HG03196 (cell line): Measurements from ENCODE around the gene FOXO6.

Experiments used
- ATAC-seq: cut with Tn5 transposase; IDR thresholded peaks from one replicate; pipeline ENCODE4 v1.9.1; 2021; ENCODE audit not compliant: unreplicated experiment

The FOXO6 gene

DNA sequence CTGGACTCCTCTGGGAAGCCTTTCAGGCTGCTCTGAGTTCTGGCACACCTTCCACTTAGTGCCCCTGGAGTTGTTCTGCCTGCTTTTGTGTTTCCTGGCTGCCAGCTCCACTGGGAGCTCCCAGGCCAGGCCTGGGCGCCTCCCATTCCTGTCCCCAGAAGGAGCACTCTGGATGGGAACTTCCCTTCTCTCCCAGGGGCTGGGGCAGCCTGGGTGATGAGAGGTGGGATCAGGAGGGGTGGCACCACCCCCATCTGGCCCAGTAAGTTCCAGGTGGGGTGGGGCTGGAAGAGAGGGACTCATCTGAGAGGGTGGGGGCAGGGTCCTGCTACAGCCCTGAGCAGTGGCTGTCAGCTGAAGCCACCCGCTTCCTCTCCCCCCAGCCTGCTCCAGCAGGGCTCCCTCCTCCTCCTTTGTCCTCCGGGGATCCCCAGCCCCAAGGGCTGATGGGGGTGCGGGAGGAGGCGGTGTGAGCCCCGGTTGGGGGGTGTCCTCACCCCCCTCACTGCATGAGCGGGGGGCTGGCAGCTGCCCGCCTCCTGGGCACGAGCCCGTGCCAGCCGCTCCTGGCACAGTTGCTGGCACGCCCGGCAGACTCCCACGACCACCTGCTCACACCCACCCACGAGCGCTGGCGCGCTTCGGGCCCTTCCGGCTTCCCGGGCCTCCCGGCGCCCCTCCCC is 4.7 kb downstream of the FOXO6 start:
- no peak for ATAC-seq

DNA sequence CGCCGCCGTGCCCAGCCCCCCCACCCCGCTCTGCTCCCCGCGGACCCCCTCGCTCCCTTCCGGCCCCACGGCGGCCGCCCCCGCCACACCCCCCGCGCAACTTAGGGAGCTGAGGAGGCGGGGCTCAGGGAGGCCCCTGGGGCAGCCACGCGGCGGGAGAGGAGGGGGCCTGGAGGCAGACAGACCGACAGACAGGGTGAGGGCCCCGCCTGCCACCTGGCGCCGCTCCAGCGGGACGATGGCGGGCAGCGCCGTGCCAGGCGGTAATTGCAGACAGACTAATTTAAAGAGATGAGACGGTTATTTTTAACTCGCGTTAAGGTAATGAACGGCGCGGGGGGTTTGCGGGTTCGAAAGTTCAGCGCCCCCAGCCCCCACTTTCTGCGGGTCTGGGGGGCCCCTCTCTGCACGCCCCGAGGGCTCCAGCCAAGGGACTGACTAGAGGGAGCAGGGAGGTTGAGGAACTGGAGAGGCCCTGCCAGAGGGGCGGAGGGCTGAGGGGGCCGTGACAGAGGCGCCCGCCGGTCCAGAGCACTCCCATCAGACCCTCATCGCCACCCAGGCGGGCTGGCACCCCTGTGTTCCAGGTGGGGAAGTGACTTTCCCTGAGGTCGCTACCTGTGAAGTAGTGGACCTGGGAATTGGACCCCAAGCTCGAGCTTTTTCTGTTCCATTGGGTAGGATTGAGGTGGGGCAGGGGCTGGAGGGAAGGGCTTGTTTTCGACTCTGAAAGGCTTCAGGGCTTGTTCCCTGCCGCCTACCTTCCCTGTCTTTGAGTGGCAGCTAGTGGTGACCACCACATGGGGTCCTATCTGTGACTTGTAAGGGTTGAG is 5.4 kb downstream of the FOXO6 start:
- no peak for ATAC-seq

DNA sequence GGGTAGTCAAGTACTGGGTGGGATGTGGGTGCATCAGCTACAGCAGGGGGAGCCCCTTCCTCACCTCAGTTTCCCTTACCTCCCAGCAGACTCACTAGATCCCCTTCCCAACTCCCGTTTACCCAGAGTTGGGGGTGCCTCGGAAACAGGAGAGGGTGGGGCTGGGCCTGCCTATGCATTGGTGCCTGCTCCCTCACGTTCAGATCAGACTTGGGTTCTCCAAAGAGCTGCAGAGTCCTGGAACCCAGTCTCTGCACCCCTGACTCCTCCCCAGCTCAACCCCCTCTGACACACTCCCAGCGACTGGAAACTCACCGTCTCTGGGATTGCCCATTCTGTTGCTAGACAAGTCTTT is 6.0 kb downstream of the FOXO6 start:
- ATAC-seq: no peak

DNA sequence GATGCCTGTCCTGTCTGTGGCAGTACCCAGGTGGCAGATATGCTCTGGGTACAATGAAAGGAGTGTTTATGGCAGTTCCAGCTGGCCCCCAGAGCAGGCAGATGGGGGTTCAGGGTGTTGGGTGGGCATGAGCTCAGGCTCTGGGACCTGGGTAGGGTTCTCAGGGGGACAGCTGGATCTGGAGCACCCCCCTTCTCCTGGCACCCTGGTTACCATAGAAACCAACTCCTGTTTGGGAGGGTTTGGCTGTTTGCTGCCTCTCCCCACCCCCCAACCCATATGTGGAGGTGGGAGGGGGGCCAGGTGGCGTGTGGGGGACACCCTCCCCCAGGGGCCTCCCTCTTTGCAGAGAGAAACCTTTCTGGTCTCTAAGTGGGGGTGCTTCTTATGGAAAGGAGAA is 7.1 kb downstream of the FOXO6 start:
- ATAC-seq: no peak

DNA sequence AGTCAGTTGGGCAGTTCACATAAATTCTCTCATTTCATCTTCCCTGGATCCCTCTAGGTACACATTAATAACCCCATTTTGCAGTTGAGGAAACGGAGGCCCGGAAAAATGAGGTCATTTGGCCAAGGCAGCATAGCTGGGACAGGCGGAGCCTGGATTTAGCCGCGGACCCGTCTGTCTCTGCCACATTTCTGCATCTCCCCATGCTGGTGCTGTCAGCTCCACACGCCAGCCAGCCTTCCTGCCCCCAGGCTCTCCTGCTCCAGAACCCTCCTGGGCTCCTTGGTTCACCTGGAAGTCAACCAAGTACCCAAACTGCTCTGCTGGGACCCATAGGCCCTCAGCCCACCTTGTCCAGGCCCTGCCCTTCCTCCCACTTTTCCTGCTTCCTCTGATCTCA is 7.6 kb downstream of the FOXO6 start:
- ATAC-seq: no peak

DNA sequence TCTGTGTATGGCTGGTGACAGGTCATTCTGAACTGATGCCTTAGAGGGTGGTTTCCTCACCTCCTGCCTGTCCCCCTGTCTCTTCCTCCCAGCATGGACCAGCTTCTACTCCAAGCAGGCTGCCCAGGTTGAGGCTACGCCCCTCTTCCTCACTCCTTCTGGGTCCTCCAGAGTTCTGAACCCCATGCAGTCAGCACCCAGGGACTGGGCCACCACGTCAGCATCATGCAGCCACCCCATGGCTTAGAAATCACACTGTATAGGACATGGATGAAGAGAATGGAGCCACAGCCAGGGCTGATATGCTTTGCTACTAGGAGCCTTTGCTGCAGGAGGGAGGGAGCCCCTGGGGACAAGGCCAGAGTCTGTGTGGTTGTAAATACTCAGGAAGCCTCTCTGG is 8.3 kb downstream of the FOXO6 start:
- no peak for ATAC-seq

DNA sequence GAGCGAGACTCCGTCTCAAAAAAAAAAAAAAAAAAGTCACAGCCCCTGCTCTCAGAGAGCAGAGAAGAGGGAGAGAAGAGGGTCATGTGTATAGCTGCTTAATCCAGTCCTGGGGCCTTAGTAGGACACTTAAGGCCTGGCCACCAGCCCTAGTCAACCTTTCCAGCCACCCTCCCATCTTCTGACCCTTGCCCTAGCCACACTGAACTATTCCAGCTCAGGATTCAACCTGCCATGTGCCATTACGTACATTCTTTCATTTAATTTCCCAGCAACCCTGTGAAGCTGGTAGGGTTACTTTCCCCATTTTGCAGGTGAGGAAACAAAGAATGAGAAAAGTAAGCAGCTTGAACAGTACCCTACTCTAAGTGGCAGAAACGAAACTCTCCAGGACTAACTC is 9.0 kb downstream of the FOXO6 start:
- ATAC-seq: no peak

DNA sequence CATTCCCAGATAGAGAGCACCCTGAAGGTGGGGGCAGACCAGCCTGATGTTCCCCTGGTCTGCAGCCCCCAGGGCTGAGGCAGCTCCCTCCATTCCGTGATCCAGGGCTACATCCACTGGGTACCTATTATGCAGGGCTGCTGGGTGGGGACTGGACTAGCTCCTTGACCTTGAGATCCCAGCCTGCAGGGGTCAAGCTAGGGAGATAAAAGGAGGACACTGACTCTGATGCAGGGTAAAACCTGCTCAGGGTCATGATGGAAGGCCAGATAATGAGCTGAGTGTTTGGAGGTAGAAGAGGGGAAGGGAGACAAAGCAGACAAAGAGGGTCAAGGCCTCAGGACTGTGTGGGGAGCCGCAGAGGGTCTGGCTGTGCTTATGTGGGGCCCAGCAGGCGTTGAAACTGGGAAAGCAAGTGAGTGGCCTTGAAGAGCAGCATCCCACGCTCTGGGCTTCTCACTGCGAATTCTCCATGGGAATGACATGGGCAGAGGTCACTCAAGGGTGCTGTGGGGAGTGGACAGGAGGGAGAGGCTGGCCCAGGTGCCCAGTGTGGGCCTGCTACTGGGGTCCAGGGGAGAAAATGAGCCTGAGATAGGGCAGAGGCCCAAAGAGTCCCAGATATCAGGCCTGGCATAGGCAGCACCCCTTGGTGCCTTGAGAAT is 9.7 kb downstream of the FOXO6 start:
- no peak for ATAC-seq

DNA sequence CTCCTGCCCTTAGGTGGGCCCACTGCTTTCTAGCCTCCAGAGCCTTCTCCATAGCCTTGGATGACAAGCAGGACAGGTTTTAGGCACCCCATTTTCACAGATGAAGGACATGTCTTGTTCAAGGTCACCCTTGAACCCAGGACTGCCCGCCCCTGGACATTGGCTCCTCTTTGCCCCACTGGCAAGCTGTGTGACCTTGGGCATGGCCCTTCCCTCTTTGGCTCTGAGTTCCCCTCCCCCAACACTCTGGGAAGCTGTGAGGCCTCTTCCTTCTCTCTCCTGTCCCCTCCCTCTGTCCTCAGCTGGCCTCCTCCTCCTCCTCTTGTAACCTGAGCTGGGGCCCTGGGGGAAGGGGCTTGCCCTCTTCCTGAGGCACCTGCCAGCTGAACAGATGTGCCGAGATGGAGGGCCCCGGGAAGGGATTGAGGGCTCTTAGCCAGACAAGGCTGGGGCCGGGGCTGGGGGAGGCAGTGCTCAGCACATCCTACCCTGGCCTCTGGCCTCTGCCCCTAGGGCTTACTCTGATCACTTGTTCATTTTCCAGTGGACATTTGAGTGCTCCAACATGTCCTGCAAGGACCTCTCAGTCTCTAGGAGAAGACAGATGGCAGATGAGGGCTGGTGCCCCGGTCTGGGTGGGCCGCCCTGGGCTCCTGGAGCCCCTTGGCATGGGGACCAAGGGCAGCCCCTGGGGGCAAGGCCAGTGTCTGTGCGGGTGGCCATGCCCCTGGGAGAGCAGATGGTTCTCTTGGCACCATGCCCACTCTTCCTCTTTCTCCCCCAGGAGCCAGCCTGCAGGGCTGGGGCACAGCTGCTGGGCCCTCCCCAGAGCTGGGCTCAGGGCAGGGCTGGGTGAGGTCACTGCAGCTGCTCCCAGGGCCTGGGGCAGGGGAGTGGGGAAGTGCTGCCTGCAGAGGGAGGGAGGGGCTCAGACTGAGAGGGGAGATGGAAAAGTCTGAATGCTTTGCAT is 10.7 kb downstream of the FOXO6 start:
- ATAC-seq: no peak

DNA sequence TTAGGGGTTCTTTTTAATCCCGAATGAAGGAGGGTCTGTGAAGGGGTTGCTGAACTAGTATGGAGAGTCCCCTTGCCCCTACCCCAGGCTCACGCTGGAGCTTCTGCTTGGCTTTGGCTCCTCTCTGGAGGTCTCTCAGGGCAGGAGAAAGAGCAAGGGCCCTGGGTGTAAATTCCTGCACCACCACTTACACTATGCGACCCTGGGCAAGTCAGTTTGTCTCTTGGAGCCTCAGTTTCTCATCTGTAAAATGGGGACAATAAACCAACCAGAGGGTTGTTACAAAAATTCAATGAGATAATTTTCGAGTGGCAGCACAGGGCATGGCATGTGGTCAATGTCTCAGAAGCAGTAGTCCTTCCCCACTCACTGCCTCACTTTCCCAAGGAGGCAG is 11.4 kb downstream of the FOXO6 start:
- no peak for ATAC-seq

DNA sequence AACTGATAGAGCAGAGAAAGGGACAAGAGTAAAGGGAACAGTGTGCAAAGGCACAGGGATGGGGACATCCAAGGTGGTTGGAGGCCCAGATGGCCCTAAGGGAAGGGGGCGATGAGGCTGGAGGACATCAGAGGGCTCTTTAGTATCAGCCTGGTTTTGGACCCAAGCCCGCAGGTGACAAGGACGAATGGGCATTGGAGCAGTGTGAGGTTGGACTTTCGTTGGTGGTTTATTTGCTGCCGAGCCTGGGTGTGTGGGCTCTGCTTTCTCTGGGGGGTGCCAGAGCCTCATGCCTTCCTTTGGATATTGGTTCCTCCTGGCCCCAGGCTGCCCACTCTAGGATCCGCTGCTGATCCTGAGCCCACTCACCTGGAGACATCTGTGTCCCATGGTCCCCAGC is 12.1 kb downstream of the FOXO6 start:
- no peak for ATAC-seq

DNA sequence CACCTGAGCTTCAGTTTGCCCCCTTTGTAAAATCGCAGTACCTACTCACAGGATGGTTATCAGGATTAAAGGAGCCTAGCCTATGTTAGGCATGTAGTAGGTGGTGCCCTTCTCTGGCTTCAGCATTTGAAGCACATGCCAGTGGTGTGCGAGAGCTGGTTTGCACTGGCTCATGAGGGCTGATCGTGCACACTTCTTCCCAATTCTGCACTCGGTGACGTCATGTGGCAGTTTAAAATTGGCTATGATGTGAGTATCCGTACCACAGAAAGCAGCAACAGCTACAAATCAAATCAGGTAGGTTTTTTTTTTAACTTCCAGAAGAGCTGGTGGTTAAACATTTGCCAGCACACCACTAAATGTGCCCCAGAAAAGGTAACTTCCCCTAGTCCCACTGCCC is 13.5 kb downstream of the FOXO6 start:
- ATAC-seq: no peak

DNA sequence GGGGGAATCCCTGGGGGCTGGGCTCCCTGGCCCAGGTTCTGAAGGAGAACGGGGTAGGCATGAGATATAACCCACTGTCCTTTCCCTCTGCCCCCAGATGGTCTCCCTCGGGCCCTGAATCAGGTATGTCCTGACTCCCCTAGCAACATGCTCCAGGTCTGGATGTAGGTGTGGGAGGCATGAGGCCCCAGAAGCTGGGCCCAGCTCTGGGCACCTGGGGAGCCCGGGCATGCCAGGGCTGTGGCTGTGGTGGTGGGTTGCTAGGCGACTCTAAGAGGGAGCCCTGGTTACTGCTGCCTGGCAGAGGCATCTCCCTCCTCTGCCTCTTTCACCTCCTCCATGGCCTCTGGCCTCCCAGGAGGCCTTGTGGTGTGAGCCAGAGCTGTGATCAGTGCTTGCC is 16.2 kb downstream of the FOXO6 start:
- ATAC-seq: no peak

DNA sequence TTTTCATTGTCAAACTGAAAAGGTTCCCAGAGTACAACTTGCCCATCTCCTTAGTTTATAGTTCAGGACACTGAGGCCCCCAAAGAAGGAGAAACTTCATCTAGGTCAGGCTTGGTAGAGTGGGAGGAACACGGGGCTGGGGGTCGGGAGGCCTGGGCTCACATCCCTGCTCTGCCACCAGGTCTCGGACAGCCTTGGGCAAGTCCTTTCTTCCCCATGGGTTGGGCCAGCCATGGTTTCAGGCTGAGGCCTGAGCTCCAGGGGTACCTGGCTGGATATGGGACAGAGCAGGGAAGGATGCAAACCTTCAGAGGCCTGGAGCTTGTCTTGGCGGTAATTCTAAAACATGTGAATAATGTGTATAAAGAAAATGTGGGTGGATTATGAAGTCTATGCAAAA is 17.0 kb downstream of the FOXO6 start:
- ATAC-seq: no peak

DNA sequence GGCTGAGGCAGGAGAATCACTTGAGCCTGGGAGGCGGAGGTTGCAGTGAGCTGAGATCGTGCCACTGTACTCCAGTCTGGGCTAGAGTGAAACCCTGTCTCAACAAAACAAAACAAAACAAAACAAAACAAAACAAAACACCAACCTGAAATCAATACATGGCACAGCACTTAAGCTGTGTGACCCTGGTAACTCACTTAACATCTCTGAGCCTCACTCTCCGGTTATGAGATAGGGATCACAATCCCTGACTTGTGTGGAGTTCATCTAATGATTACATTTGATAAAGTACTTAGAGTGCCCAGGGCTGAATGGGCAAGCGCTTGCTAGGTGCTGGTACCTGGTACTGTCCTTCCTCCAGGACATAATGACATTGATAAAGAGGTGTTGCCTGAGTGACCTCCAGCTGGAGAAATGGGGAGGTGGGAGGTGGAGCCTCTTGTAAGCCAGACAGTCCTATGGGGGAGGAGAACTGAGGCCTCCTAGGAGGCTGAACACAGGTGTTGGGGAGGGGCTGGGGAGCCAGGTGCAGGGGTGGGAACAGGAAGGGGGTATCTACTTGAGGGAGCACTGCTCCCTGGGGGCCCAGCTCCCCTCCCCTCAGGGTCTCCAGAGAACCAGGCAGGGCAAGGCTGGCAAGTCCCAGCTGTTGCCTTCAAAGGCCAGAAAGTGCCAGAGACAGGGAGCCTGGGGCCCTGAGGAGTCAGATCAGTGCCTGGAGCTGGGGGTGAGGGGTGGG is 17.9 kb downstream of the FOXO6 start:
- ATAC-seq: no peak

DNA sequence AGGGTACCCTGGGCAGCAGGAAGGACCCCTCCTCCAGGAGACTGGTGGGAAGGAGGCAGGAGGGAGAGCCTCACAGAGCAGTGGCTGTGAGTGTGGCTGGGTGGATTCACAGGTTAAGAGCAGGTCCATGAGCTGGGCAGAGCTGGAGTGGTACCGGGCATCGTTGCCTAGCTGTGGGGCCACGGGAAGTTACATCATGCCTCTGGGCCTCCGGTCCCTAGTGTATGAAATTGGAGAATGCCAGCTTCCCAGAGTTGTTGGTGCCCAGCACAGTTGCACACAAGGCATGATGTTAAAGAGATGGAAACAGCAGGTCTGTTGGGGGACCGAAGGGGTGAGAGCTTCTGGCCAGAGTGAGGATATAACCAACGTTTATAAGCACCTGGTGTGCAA is 18.5 kb downstream of the FOXO6 start:
- no peak for ATAC-seq

DNA sequence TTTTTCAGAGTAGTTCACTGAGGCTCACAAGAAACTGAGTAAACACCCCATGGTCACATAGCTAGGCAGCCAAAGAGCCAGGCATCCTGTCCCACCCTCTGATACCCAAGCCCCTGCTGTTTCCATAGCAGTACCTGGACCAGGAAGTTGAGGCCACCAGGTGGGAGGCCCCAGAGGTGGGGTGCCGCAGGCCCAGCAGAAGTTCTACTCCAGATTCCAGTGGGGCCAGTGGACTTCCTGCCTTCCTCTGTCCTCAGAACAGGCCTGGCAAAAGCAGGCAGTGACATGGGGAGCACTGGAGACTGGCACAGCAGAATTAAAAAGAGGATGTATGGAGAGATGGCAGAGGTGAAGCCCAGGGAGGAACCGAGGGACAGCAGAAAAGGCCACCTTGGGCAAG is 19.0 kb downstream of the FOXO6 start:
- ATAC-seq: no peak

DNA sequence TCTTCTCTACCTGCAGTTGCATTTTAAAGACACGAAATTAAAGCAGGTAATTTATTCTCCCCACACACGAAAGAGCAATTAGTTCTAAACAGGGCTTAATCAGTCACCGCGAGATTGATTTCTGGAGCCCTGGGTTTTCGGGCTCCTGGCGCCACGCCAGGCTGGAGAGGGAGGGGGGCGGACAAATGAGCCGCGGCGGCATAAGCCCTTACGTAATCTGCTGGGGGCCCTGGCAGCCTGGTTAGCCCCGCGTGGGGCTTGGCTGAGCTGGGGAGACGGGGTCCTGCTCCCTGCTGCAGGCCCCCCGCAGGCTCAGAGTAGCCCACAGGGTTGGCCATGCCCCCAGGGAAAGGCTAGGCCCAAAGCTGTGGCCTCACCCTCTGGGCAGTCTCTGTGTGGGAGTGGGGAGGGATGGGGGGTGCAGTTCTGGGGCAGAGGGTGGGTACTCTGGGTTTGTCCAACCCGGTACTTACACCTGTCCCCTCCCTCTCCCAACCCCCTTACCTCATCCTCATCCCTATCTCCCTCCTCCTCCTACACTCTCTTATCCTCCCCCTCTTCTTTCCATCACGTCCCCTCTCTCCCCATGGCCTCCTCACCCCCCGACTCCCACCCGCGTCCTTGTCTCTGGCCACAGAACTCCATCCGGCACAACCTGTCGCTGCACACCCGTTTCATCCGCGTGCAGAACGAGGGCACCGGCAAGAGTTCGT is 19.9 kb downstream of the FOXO6 start:
- no peak for ATAC-seq

DNA sequence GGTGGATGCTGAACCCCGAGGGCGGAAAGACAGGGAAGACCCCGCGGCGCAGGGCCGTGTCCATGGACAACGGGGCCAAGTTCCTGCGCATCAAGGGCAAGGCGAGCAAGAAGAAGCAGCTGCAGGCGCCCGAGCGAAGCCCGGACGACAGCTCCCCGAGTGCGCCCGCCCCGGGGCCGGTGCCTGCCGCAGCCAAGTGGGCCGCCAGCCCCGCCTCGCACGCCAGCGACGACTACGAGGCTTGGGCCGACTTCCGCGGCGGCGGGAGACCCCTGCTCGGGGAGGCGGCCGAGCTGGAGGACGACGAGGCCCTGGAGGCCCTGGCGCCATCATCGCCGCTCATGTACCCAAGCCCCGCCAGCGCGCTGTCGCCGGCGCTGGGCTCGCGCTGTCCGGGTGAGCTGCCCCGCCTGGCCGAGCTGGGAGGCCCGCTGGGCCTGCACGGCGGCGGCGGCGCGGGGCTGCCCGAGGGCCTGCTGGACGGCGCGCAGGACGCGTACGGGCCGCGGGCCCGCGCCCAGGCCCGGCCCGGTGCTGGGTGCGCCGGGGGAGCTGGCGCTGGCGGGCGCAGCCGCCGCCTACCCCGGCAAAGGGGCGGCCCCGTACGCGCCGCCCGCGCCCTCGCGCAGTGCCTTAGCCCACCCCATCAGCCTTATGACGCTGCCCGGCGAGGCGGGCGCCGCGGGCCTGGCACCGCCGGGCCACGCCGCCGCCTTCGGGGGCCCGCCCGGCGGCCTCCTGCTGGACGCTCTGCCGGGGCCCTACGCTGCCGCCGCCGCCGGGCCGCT is 20.7 kb downstream of the FOXO6 start:
- ATAC-seq: no peak
